Hepatocyte (in vitro differentiated cells): ENCODE measurements around the gene UNC13A.

Experiments
- EZH2 ChIP-seq: fragments of 200-600 bp; sonication (generic); IDR thresholded peaks from 2 replicates; pipeline ENCODE4 v1.6.1; 2016; ENCODE audit warnings: antibody characterized with exemption, mild to moderate bottlenecking, borderline replicate concordance
- EZH2phosphoT487 ChIP-seq: fragments of 200-600 bp; sonication (generic); IDR thresholded peaks from one replicate; pipeline ENCODE4 v1.6.1; 2018; ENCODE audit warnings: antibody characterized with exemption, mild to moderate bottlenecking, low read depth, moderate library complexity; ENCODE audit not compliant: unreplicated experiment, severe bottlenecking
- TF ChIP-seq, protein P1 (sequence below): fragments of 200-600 bp; sonication (generic); IDR thresholded peaks from 2 replicates; pipeline ENCODE4 v1.5.1; 2016; ENCODE audit warnings: antibody characterized with exemption, mild to moderate bottlenecking; ENCODE audit not compliant: poor library complexity

DNA sequence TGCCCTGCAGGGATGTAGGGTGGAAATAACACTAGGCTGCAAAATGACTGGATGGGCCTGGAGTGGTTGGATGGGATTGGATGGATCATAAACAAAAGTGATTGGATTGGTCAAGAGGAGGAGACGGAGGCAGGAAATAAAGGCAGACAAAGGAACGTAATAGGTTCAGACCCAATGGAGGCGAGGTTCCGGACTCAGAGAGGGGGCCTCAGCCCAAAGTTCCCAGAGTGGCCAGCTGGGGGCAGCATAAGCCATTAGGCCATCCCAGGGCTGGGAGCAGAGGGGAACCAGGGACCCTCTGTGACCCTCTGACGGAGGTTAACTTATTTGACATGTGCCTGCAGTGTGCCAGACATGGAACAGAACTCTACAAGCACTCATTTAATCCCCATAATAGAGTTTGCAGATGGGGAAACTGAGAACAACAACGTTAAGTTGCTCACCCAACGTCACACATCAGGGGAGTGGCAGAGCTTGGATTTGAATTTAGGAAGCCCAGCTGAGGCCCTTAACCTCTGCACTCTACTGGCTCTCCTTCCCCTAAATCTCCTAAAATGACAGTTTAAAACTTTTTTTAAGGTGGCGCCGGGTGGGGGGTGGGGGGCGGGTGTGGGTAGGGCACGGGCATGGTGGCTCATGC is 15.8 kb upstream of the UNC13A start:
- TF ChIP-seq, protein P1, sequence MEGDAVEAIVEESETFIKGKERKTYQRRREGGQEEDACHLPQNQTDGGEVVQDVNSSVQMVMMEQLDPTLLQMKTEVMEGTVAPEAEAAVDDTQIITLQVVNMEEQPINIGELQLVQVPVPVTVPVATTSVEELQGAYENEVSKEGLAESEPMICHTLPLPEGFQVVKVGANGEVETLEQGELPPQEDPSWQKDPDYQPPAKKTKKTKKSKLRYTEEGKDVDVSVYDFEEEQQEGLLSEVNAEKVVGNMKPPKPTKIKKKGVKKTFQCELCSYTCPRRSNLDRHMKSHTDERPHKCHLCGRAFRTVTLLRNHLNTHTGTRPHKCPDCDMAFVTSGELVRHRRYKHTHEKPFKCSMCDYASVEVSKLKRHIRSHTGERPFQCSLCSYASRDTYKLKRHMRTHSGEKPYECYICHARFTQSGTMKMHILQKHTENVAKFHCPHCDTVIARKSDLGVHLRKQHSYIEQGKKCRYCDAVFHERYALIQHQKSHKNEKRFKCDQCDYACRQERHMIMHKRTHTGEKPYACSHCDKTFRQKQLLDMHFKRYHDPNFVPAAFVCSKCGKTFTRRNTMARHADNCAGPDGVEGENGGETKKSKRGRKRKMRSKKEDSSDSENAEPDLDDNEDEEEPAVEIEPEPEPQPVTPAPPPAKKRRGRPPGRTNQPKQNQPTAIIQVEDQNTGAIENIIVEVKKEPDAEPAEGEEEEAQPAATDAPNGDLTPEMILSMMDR: peak; percentile 53
- no peak for TF ChIP-seq EZH2
- no peak for TF ChIP-seq EZH2phosphoT487
